Measurements from ENCODE around the gene PEAR1.

The PEAR1 gene

DNA sequence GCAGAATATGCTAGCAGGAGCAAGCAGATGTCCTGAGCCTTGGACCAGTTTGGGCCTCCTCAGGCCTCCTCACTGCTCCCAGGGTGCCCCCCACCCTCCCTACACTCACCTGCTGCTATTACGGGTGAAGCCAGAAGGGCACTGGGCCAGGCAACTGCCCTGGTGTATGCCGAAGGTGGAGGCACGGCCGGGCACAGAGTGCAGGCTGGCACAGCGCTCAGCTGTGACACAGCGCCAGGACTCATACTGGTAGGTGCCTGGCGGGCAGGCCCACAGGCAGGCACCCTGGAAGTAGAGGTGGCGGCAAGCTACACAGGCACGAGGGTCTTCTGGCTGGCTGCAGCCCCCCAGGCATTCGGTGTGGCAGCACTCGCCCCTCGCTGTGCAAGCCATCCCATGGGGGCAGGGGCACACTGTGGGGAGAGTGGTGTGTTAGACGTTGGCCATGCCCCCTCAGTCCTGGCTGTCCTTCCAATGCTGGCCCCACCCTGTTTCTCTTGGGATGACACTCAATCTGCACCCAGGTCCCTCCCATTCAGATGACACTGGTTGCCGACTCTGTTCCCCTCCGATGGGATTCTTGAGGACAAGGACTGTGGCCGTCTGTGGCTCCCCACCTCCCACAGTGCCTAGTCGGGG lies 41.6 kb upstream of the PEAR1 start:
- no peaks in the 10 kb centered on the region for H3K36me3 ChIP-seq (ENCODE audit: control insufficient read depth in 1 of 2, insufficient read depth in 2 of 2, low read length in 2 of 2)
- peaks cover 3 to 5% of the 10 kb centered on the region in 2 donors for H3K4me1 ChIP-seq (ENCODE audit: control insufficient read depth in 1 of 2, insufficient read depth in 2 of 2, low read length in 2 of 2)
- H3K27ac ChIP-seq (ENCODE audit: low read length), result no peak overlapping the region
- H3K27me3 ChIP-seq (ENCODE audit: low read depth, low read length), result peaks cover 10% of the 10 kb centered on the region
- H3K9me3 ChIP-seq (ENCODE audit: control insufficient read depth in 1 of 2, low read length in 2 of 2), result no peaks in the 10 kb centered on the region
- no peak overlapping the region for H3K4me3 ChIP-seq (ENCODE audit: low read depth in 1 of 2, low read length in 2 of 2)

DNA sequence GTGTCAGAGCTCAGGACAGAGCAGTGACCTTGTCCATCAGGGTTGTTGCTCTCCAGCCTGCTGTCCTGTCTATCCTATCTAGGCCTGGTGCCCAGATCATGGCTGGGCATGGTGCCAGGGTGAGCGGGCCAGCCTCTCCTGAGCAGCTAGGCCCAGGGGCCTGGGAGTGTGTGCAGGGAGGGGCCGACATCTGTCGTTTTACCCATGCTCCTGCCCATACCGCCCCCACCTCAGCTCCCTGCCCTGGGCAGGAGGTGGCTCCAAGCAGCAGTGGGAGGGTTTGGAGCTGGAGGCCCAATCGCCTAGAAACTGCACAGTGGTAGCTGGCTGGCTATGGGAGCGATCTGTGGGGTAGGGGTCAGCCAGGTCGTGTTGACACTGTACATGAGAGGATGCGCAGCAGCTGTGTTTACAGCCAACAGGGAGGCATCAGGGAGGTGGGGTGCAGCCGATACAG lies 41.1 kb upstream of the PEAR1 start:
- Histone ChIP-seq H3K27me3 (ENCODE audit: low read depth, low read length) (peaks cover 9% of the 10 kb centered on the region), H3K9me3 (ENCODE audit: control insufficient read depth in 1 of 2, low read length in 2 of 2) (no peaks in the 10 kb centered on the region), H3K4me1 (ENCODE audit: control insufficient read depth in 1 of 2, insufficient read depth in 2 of 2, low read length in 2 of 2) (peaks cover 3 to 5% of the 10 kb centered on the region in 2 donors), H3K27ac (ENCODE audit: low read length) (no peak overlapping the region), H3K36me3 (ENCODE audit: control insufficient read depth in 1 of 2, insufficient read depth in 2 of 2, low read length in 2 of 2) (no peaks in the 10 kb centered on the region), H3K4me3 (ENCODE audit: low read depth in 1 of 2, low read length in 2 of 2) (no peak overlapping the region)

DNA sequence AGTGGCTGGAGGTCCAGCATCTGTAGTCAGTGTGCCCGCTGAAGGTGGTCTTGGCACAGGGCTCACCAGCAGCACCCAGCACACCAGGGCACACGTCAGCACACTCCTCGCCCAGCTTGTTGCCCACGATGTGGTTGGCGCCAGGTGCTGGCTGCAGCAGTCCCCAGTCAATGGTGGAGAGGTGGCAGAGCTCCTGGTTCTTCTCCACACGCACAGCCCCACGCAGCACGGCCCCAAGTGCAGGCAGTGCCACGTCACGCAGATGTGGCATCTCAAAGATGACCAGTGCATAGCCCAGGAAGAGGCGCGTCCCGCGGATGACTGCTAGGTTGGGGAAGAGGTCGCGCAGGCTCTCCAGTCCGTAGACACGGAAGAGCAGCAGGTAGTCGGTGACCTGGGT lies 39.8 kb upstream of the PEAR1 start:
- Histone ChIP-seq H3K27ac (ENCODE audit: low read length) (no peak overlapping the region), H3K9me3 (ENCODE audit: control insufficient read depth in 1 of 2, low read length in 2 of 2) (no peaks in the 10 kb centered on the region), H3K27me3 (ENCODE audit: low read depth, low read length) (peaks cover 17% of the 10 kb centered on the region), H3K4me3 (ENCODE audit: low read depth in 1 of 2, low read length in 2 of 2) (no peak overlapping the region), H3K4me1 (ENCODE audit: control insufficient read depth in 1 of 2, insufficient read depth in 2 of 2, low read length in 2 of 2) (peaks cover 4 to 7% of the 10 kb centered on the region in 2 donors), H3K36me3 (ENCODE audit: control insufficient read depth in 1 of 2, insufficient read depth in 2 of 2, low read length in 2 of 2) (no peaks in the 10 kb centered on the region)

DNA sequence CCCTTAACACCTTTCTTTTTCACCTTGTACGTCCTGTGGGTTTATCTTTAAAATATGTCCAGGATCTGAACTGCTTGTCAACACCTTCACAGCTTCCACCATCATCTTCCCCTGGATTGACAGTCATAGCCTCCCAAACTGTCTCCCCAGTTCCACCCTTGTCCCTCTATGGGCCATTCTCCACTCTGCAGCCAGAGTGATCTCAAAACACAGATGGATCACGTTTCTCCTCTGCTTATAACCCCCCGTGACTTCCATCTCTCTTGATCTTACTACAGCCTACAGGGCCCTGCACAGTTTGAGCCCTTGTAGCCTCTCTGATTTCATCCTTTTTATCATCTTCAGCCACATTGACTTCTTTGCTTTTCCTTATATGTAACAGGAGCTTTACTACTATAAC lies 38.9 kb upstream of the PEAR1 start:
- Histone ChIP-seq H3K27ac (ENCODE audit: low read length) (no peak overlapping the region), H3K27me3 (ENCODE audit: low read depth, low read length) (peaks cover 22% of the 10 kb centered on the region), H3K4me1 (ENCODE audit: control insufficient read depth in 1 of 2, insufficient read depth in 2 of 2, low read length in 2 of 2) (peaks cover 7 to 11% of the 10 kb centered on the region in 2 donors), H3K9me3 (ENCODE audit: control insufficient read depth in 1 of 2, low read length in 2 of 2) (no peaks in the 10 kb centered on the region), H3K36me3 (ENCODE audit: control insufficient read depth in 1 of 2, insufficient read depth in 2 of 2, low read length in 2 of 2) (no peaks in the 10 kb centered on the region), H3K4me3 (ENCODE audit: low read depth in 1 of 2, low read length in 2 of 2) (no peak overlapping the region)

DNA sequence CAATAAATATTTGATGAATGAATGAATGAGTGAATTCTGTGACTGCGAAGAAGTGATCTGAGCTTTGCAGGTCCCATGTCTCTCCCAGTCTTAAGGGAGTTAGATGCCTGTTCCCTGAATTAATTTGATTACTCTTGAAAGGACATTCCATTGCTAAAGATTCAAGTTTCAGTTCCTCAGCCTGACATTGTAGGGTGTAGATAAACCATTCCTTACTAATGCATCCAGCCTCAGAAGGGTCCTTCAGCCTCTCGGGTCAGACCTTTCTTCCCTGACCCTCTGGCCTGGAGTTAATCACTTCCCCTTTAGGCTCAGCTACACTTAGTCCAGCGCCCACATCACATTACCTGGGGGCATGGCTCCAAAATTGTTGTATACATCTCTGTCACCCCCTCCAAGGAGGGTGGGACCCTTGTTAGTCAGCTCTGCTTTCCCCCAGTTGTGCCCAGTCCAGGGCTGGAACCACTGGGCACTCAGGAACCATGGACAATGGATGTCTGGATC lies 37.2 kb upstream of the PEAR1 start:
- no peak overlapping the region for H3K4me3 ChIP-seq (ENCODE audit: low read depth in 1 of 2, low read length in 2 of 2)
- H3K4me1 ChIP-seq (ENCODE audit: control insufficient read depth in 1 of 2, insufficient read depth in 2 of 2, low read length in 2 of 2), result peaks cover 7 to 28% of the 10 kb centered on the region in 2 donors
- no peaks in the 10 kb centered on the region for H3K36me3 ChIP-seq (ENCODE audit: control insufficient read depth in 1 of 2, insufficient read depth in 2 of 2, low read length in 2 of 2)
- no peak overlapping the region for H3K27ac ChIP-seq (ENCODE audit: low read length)
- no peaks in the 10 kb centered on the region for H3K9me3 ChIP-seq (ENCODE audit: control insufficient read depth in 1 of 2, low read length in 2 of 2)
- peaks cover 34% of the 10 kb centered on the region for H3K27me3 ChIP-seq (ENCODE audit: low read depth, low read length)

DNA sequence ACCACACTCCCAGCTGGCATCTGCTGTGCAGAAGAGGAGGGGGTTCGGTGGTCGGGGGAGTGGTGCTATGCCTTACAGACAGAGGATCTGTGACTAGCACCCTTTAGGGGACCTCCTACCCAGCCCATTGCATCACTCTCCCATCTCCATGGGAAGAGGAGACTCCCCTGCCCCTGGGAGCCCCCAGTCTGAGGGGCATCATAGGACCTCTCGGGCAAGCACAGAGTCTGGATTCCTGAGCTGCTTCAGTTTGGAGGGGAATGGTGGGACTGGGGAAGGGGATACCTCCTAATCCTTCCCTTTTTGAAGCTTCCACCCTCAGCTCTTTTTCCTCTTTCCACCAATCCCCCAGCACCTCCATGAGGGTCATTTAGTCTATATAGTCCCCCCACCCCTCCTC lies 36.0 kb upstream of the PEAR1 start:
- no peak overlapping the region for H3K4me3 ChIP-seq (ENCODE audit: low read depth in 1 of 2, low read length in 2 of 2)
- H3K27me3 ChIP-seq (ENCODE audit: low read depth, low read length), result peaks cover 46% of the 10 kb centered on the region
- no peaks in the 10 kb centered on the region for H3K9me3 ChIP-seq (ENCODE audit: control insufficient read depth in 1 of 2, low read length in 2 of 2)
- H3K27ac ChIP-seq (ENCODE audit: low read length), result no peak overlapping the region
- no peaks in the 10 kb centered on the region for H3K36me3 ChIP-seq (ENCODE audit: control insufficient read depth in 1 of 2, insufficient read depth in 2 of 2, low read length in 2 of 2)
- H3K4me1 ChIP-seq (ENCODE audit: control insufficient read depth in 1 of 2, insufficient read depth in 2 of 2, low read length in 2 of 2), result peaks cover 4 to 29% of the 10 kb centered on the region in 2 donors

DNA sequence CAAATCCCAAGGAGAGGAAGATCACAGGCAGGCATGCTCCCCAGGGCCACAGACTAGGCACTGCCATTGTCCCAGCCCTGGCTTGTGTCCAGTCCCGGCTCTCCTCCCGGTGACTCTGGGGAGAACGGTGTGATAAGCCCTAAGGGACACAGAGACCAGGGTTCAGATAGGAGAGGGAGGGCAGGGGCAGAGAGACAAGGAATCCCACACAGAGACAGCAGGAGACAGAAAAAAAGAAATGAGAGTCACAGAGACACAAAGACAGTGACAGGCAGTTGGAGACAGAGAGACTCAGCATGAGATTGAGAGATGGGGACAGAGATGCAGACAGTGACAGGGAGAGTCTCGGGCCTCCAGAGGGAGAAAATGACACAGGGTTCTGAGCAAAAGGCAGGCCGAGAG lies 35.0 kb upstream of the PEAR1 start:
- H3K4me1 ChIP-seq (ENCODE audit: control insufficient read depth in 1 of 2, insufficient read depth in 2 of 2, low read length in 2 of 2), result peaks cover 4 to 29% of the 10 kb centered on the region in 2 donors
- H3K27me3 ChIP-seq (ENCODE audit: low read depth, low read length), result peaks cover 57% of the 10 kb centered on the region
- H3K9me3 ChIP-seq (ENCODE audit: control insufficient read depth in 1 of 2, low read length in 2 of 2), result no peaks in the 10 kb centered on the region
- no peaks in the 10 kb centered on the region for H3K36me3 ChIP-seq (ENCODE audit: control insufficient read depth in 1 of 2, insufficient read depth in 2 of 2, low read length in 2 of 2)
- H3K4me3 ChIP-seq (ENCODE audit: low read depth in 1 of 2, low read length in 2 of 2), result peak overlapping the region in 1 of 2 donors; percentile 56
- H3K27ac ChIP-seq (ENCODE audit: low read length), result no peak overlapping the region

DNA sequence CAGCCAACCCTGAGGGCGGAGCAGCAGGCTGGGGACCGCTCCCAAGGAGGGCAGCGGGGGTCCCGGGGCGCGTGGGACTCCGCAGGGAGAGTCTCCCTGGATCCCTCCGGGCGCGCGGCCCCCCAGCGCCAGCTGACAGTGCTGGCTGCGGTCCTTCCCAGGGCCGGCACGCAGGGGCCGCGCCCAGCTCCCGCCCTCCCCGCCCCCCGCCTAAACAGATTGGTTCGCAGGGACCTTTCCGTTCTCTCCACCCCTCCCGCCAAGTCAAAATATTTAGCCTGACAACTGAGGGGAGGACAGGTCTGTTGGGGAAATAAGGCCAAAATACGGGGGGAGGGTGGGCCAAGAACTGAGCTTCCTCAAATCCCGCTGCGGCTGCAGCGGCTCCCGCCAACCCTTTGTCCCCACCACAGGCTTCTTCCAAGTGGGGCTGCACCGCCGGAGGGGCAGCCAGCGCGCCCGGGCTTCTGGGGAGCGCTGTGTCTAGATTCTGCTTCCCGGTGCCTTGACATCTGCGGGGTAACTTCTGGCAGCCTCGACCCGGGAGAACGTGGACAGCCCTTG lies 34.5 kb upstream of the PEAR1 start, which contains the start of gene INSRR:
Gene INSRR (minus strand): TSS at position 159 of the 564 bp plus-strand sequence. CDS start 496 bp downstream, outside the sequence.
- H3K4me1 ChIP-seq (ENCODE audit: control insufficient read depth in 1 of 2, insufficient read depth in 2 of 2, low read length in 2 of 2), result peaks cover 4 to 29% of the 10 kb centered on the region in 2 donors
- H3K4me3 ChIP-seq (ENCODE audit: low read depth in 1 of 2, low read length in 2 of 2), result peak within 1 kb of the TSS; percentile 53 to 56
- H3K27me3 ChIP-seq (ENCODE audit: low read depth, low read length), result peaks cover 59% of the 10 kb centered on the region
- H3K9me3 ChIP-seq (ENCODE audit: control insufficient read depth in 1 of 2, low read length in 2 of 2), result no peaks in the 10 kb centered on the region
- H3K27ac ChIP-seq (ENCODE audit: low read length), result no peak within 1 kb of the TSS
- H3K36me3 ChIP-seq (ENCODE audit: control insufficient read depth in 1 of 2, insufficient read depth in 2 of 2, low read length in 2 of 2), result no peaks in the 10 kb centered on the region

DNA sequence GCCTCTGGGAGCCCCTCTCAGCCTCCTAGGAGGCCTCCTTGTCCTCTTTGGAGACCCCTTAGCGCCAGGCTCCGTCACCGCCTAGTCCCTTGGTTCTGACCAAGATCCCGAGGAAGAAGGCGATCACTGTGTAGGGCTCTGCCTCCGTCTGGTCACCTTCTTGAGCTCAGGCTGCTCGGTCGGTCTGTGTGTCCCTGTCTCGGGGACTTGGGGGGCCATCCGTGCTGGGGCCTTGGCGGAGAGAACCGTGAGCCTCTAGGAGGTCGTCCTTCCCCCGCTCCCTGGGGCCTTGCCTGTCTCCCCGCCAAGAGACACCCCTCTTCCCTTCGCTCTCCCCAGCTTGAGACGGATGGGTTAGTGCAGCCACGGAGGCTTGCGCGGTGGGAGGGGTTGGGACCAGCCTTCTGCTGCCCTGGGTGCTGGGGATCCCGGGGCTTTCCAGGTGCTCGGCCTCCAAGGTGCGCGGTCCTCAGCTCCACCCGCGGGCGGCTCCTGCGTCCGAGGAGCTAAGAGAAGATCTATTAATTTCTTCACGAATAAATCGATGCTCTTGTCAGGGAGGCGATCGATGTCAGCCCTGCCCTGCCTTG lies 33.9 kb upstream of the PEAR1 start:
- Histone ChIP-seq H3K27ac (ENCODE audit: low read length) (no peak overlapping the region), H3K36me3 (ENCODE audit: control insufficient read depth in 1 of 2, insufficient read depth in 2 of 2, low read length in 2 of 2) (no peaks in the 10 kb centered on the region), H3K4me1 (ENCODE audit: control insufficient read depth in 1 of 2, insufficient read depth in 2 of 2, low read length in 2 of 2) (peaks cover 4 to 29% of the 10 kb centered on the region in 2 donors), H3K27me3 (ENCODE audit: low read depth, low read length) (peaks cover 61% of the 10 kb centered on the region), H3K9me3 (ENCODE audit: control insufficient read depth in 1 of 2, low read length in 2 of 2) (no peaks in the 10 kb centered on the region), H3K4me3 (ENCODE audit: low read depth in 1 of 2, low read length in 2 of 2) (peak overlapping the region; percentile 53 to 56)

DNA sequence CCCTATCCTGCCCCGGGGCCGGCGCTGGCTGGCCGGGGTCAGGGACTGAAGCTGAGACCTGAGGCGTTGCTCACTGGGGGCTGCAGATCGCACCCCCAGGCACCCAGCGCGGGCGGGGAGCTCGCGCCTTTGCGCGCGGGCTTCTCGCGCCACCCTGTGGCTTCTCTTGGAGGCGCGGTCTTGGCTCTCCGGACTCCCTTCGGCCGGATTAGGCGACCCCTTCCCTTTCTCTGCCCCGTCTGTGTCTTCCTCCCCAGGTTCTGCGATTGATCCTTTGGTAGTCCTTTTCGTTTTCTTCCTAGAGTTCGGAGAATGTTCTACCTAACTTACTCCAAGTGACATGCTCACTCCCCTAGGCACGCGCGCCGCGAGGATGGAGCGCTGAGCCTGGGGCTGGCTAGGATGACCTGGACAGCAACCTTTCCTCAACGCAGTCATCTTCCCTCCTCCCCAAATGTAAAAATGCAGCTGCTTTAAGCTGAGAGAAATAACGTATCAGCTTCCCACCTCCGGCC lies 33.3 kb upstream of the PEAR1 start:
- Histone ChIP-seq H3K27ac (ENCODE audit: low read length) (no peak overlapping the region), H3K4me1 (ENCODE audit: control insufficient read depth in 1 of 2, insufficient read depth in 2 of 2, low read length in 2 of 2) (peaks cover 4 to 29% of the 10 kb centered on the region in 2 donors), H3K27me3 (ENCODE audit: low read depth, low read length) (peaks cover 63% of the 10 kb centered on the region), H3K9me3 (ENCODE audit: control insufficient read depth in 1 of 2, low read length in 2 of 2) (no peaks in the 10 kb centered on the region), H3K4me3 (ENCODE audit: low read depth in 1 of 2, low read length in 2 of 2) (peak overlapping the region; percentile 53 to 56), H3K36me3 (ENCODE audit: control insufficient read depth in 1 of 2, insufficient read depth in 2 of 2, low read length in 2 of 2) (no peaks in the 10 kb centered on the region)

DNA sequence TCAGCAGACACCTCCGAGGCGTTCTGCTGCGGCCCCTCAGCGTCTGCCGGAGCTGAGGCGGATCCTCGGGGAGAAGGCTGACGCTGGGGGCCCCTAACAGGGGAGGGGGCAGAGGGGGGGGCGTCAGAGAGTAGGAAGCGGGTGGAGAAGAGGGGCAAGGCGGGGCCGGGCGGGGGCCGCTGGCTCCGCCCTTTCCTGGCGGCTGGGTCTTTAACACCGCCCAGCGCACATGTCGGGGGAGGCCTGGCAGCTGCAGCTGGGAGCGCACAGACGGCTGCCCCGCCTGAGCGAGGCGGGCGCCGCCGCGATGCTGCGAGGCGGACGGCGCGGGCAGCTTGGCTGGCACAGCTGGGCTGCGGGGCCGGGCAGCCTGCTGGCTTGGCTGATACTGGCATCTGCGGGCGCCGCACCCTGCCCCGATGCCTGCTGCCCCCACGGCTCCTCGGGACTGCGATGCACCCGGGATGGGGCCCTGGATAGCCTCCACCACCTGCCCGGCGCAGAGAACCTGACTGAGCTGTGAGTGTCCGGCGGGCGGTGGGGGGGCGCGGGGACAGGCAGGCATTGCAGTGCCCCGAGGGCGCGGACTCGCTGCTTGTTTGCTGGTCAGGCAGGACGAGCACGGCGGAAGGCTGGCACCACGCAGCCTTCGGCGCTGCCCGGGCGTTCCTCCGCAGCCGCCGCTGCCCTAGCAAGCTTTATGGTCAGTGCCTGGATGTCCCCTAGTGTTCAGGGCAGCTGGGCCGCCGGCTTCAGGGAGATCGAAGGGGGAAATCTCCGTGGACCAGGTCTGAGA lies 32.7 kb upstream of the PEAR1 start, which contains the start of gene NTRK1:
Gene NTRK1 (plus strand): TSS at position 238 of the 796 bp plus-strand sequence. CDS start 70 bp downstream, at position 308.
- H3K36me3 ChIP-seq (ENCODE audit: control insufficient read depth in 1 of 2, insufficient read depth in 2 of 2, low read length in 2 of 2), result no peaks in the 10 kb centered on the region
- H3K4me3 ChIP-seq (ENCODE audit: low read depth in 1 of 2, low read length in 2 of 2), result peak within 1 kb of the TSS; percentile 53 to 56
- H3K27ac ChIP-seq (ENCODE audit: low read length), result no peak within 1 kb of the TSS
- H3K4me1 ChIP-seq (ENCODE audit: control insufficient read depth in 1 of 2, insufficient read depth in 2 of 2, low read length in 2 of 2), result peaks cover 4 to 29% of the 10 kb centered on the region in 2 donors
- H3K27me3 ChIP-seq (ENCODE audit: low read depth, low read length), result peaks cover 70% of the 10 kb centered on the region
- H3K9me3 ChIP-seq (ENCODE audit: control insufficient read depth in 1 of 2, low read length in 2 of 2), result no peaks in the 10 kb centered on the region

Measured in muscle layer of duodenum (tissue), 2 donors.